Measurements from ENCODE around the gene SLC25A25. TPM values are rescaled to one million over a fixed set of nuclear protein-coding genes. Genes with fewer than 3 reads are reported as not detected.
A peak's percentile ranks its signal among the peaks of the same experiment; 100 is the strongest.

The SLC25A25 gene
- total and polyA plus RNA-seq, 10 of the 15 experiments (the other 5 are each of a cell fraction or from before 2014, with no cell fraction given), result 0.04 to 17.1 (median 12.4) TPM; not detected in 1

- Histone ChIP-seq H3K9ac (ENCODE audit: control insufficient read depth, insufficient read depth, low read length) (peak within 1 kb of the TSS; percentile 98), H3K4me2 (ENCODE audit: control insufficient read depth, insufficient read depth) (peak within 1 kb of the TSS; percentile 79), H3K4me1 (ENCODE audit: control insufficient read depth, insufficient read depth, low read length) (peaks cover 14% of the 10 kb centered on the region; the same call in 1 of the 2 replicates), H3K9me3 (replicated peaks; ENCODE audit: control insufficient read depth, insufficient read depth, low read length) (no peaks in the 10 kb centered on the region), H3K27ac (ENCODE audit: control insufficient read depth, insufficient read depth) (peak within 1 kb of the TSS; percentile 99), H3K79me2 (ENCODE audit: control insufficient read depth, insufficient read depth, low read length) (peaks cover 32% of the 10 kb centered on the region), H2AFZ (ENCODE audit: control insufficient read depth, low read depth, low read length) (peak within 1 kb of the TSS; percentile 99), H3K27me3 (replicated peaks in 1 of 2; ENCODE audit: control insufficient read depth in 2 of 2, insufficient read depth in 2 of 2, low read length in 1 of 2) (no peaks in the 10 kb centered on the region; a peak in 2 of 4 replicates), H3K36me3 (ENCODE audit: control insufficient read depth in 2 of 2, insufficient read depth in 2 of 2, low read length in 1 of 2) (peaks cover 1 to 12% of the 10 kb centered on the region in 2 experiments; a peak in 3 of 4 replicates), H4K20me1 (ENCODE audit: control insufficient read depth, insufficient read depth) (no peaks in the 10 kb centered on the region), H3K4me3 (peak within 1 kb of the TSS; percentile 88)
- no TSS peak for BruUV-seq (replicated peaks)
- in situ Hi-C loops (cut with MboI) (no loop called here), intact Hi-C loops (cut with micrococcal nuclease; ENCODE audit: unreplicated experiment) (loop anchor here (1.0 to 5.0 kb wide), 3 partner anchors 33 to 340 kb away; partner anchors contain the start of genes BBLN, CDK9 and SLC27A4)
- FAIRE-seq (no peak), ATAC-seq (peak; percentile 81), DNase-seq (ENCODE audit: low read depth, low spot score) (no peak)
- RAD21 ChIA-PET (ENCODE audit: unreplicated experiment), result interaction anchor here (0.5 kb wide), 1 partner anchor 167 kb away, joined by 3 read pairs; no protein-coding TSS in a partner anchor
- POLR2A ChIA-PET, result interaction anchor here (1.5 kb wide), 1 partner anchor 8 kb away, joined by 4 read pairs; no protein-coding TSS in a partner anchor
- SMC1A ChIA-PET (ENCODE audit: uncharacterized antibody, unreplicated experiment), result no interaction called here
- 0% methylated on average over 40 of the region's 56 CpGs for WGBS (ENCODE audit: insufficient coverage, insufficient replicate concordance, low lambda C conversion rate, missing lambda C conversion rate)
- CTCF ChIA-PET, result interaction anchor here (7.4 kb wide), 1 partner anchor 12 kb away, joined by 84 read pairs; no protein-coding TSS in a partner anchor
- TF ChIP-seq CHD1 (IDR thresholded peaks at IDR 0.05; ENCODE audit: low read depth, low read length) (no peak), RELA (IDR thresholded peaks at IDR 0.05; ENCODE audit: borderline replicate concordance, partially characterized antibody) (peak; percentile 61), MEF2A (IDR thresholded peaks at IDR 0.05; ENCODE audit: insufficient read depth, low read depth, low read length) (0 out of 2 replicates have a peak, but pooled peaks have one; percentile 25), HDAC2 (IDR thresholded peaks at IDR 0.05) (no peak), HDAC6 (IDR thresholded peaks at IDR 0.05; ENCODE audit: unreplicated experiment) (peak; percentile 51), ZNF622 (IDR thresholded peaks at IDR 0.05) (no peak), IRF3 (IDR thresholded peaks at IDR 0.05) (no peak), TCF12 (IDR thresholded peaks at IDR 0.05; ENCODE audit: low read depth, low read length) (no peak), RAD21 (IDR thresholded peaks at IDR 0.05; ENCODE audit: insufficient read depth, low read depth, low read length) (no peak), SIX5 (IDR thresholded peaks at IDR 0.05; ENCODE audit: low read depth, low read length, severe bottlenecking) (no peak), IKZF1 (conservative IDR thresholded peaks at IDR 0.05) (peak; percentile 84), USF1 (IDR thresholded peaks at IDR 0.05; ENCODE audit: borderline replicate concordance, extremely low read length, insufficient read depth, low read depth, low read length) (peak; percentile 36), TARDBP (IDR thresholded peaks at IDR 0.05; ENCODE audit: borderline replicate concordance) (no peak), STAT1 (conservative IDR thresholded peaks at IDR 0.05) (peak; percentile 72; the same call in 1 of the 2 replicates), POLR2A (IDR thresholded peaks at IDR 0.05; ENCODE audit: low read depth, low read length) (peak; percentile 58; the same call in 1 of the 2 replicates), GATAD2B (conservative IDR thresholded peaks at IDR 0.05; ENCODE audit: low read depth) (peak; percentile 98)
- TF ChIP-seq, protein P1, sequence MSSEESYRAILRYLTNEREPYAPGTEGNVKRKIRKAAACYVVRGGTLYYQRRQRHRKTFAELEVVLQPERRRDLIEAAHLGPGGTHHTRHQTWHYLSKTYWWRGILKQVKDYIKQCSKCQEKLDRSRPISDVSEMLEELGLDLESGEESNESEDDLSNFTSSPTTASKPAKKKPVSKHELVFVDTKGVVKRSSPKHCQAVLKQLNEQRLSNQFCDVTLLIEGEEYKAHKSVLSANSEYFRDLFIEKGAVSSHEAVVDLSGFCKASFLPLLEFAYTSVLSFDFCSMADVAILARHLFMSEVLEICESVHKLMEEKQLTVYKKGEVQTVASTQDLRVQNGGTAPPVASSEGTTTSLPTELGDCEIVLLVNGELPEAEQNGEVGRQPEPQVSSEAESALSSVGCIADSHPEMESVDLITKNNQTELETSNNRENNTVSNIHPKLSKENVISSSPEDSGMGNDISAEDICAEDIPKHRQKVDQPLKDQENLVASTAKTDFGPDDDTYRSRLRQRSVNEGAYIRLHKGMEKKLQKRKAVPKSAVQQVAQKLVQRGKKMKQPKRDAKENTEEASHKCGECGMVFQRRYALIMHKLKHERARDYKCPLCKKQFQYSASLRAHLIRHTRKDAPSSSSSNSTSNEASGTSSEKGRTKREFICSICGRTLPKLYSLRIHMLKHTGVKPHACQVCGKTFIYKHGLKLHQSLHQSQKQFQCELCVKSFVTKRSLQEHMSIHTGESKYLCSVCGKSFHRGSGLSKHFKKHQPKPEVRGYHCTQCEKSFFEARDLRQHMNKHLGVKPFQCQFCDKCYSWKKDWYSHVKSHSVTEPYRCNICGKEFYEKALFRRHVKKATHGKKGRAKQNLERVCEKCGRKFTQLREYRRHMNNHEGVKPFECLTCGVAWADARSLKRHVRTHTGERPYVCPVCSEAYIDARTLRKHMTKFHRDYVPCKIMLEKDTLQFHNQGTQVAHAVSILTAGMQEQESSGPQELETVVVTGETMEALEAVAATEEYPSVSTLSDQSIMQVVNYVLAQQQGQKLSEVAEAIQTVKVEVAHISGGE (CRISPR knock-in tag; IDR thresholded peaks at IDR 0.05), result no peak
- TF ChIP-seq, protein P2, sequence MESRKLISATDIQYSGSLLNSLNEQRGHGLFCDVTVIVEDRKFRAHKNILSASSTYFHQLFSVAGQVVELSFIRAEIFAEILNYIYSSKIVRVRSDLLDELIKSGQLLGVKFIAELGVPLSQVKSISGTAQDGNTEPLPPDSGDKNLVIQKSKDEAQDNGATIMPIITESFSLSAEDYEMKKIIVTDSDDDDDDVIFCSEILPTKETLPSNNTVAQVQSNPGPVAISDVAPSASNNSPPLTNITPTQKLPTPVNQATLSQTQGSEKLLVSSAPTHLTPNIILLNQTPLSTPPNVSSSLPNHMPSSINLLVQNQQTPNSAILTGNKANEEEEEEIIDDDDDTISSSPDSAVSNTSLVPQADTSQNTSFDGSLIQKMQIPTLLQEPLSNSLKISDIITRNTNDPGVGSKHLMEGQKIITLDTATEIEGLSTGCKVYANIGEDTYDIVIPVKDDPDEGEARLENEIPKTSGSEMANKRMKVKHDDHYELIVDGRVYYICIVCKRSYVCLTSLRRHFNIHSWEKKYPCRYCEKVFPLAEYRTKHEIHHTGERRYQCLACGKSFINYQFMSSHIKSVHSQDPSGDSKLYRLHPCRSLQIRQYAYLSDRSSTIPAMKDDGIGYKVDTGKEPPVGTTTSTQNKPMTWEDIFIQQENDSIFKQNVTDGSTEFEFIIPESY (IDR thresholded peaks at IDR 0.05), result no peak
These were observed 59.5 kb downstream of the SLC25A25 start, which contains the start of gene PTGES2 for GRCh38 chr9:128127568-128127989. Gene PTGES2 (minus strand): TSS chr9:128127729. CDS start chr9:128127717, 12 bp downstream.

Data from GM12878 (cell line).